Heart right ventricle (tissue), 16 donors: ENCODE data around the gene SORL1-AS1.

Experiments used
- ATAC-seq, 8 donors: fragments of 200-7000 bp; cut with Tn5 transposase; one replicate each; pipeline ENCODE4 v1.9.1; 2020; ENCODE audit warnings: mild to moderate bottlenecking in 8 of 8, moderate library complexity in 8 of 8, moderate number of reproducible peaks in 1 of 8
- DNase-seq, 2 donors: peaks; one replicate each; pipeline ENCODE4 v3.0.0-alpha.2; 2020
- H3K27ac ChIP-seq, 10 donors: fragments of 200-600 bp; sonication (generic) in 2 of 10; one replicate each; pipeline versions ENCODE4 v1.5.0 to v1.8.0; 2020 to 2022; ENCODE audit warnings: mild to moderate bottlenecking in 3 of 10
- H3K27me3 ChIP-seq, 7 donors: fragments of 200-600 bp; one replicate each; pipeline ENCODE4 v1.8.0; 2021 to 2022; ENCODE audit warnings: mild to moderate bottlenecking in 2 of 7
- H3K36me3 ChIP-seq, 9 donors: fragments of 200-600 bp; sonication (generic) in 1 of 9; one replicate each; pipeline versions ENCODE4 v1.5.0 to v1.8.0; 2020 to 2022; ENCODE audit warnings: mild to moderate bottlenecking in 2 of 9
- H3K4me1 ChIP-seq, 9 donors: fragments of 200-600 bp; sonication (generic) in 1 of 9; one replicate each; pipeline versions ENCODE4 v1.5.0 to v1.8.0; 2020 to 2022; ENCODE audit warnings: mild to moderate bottlenecking in 4 of 9
- H3K4me3 ChIP-seq, 10 donors: fragments of 200-600 bp; sonication (generic) in 2 of 10; one replicate each; pipeline versions ENCODE4 v1.5.0 to v1.8.0; 2020 to 2022; ENCODE audit warnings: mild to moderate bottlenecking in 7 of 10, moderate library complexity in 2 of 10
- H3K9me3 ChIP-seq, 11 donors: fragments of 200-600 bp in 10 of 11; sonication (generic) in 2 of 11; one replicate each; pipeline versions ENCODE4 v1.5.0 to v1.8.0; 2013 to 2022; ENCODE audit warnings: mild to moderate bottlenecking in 2 of 11, control low read depth in 1 of 11, moderate library complexity in 1 of 11
- WGBS, 2 donors: extraction: QIAGEN DNeasy Blood & Tissue Kit; methylation state at CpG; one replicate each; pipeline ENCODE4 v1.1.7; 2013; ENCODE audit warnings: inconsistent platforms in 1 of 2; 5-methylcytosine and 5-hydroxymethylcytosine counted together
- intact Hi-C, 10 donors: fragments of 100-400 bp; cut with DNase I; formaldehyde crosslinking; loops; one replicate each; pipeline versions ENCODE4 v1.11.1 to v1.14.2; 2022
- TF ChIP-seq, protein P1 (sequence below), 9 donors: fragments of 200-600 bp; sonication (generic) in 2 of 9; IDR thresholded peaks; one replicate each; pipeline versions ENCODE4 v1.5.0 to v1.8.0; 2021 to 2022; ENCODE audit warnings: antibody characterized with exemption in 9 of 9, mild to moderate bottlenecking in 5 of 9, moderate library complexity in 1 of 9
- donor health status: Arrhythmogenic right ventricular cardiomyopathy.
- donor health status: ischemic (EF 13 %, LVEDD 7.1; RV severe dilation, severe dysfunction).
- donor health status: healthy with polysubstance abuse.
- donor health status: DM: no; HTN: yes; CAD: no.
- donor health status: DM: no; HTN: no; CAD: no.
- donor health status: ischemic (EF 25% LVEDD 6.9; RV normal size, moderate dysfunction).
- donor health status: ischemic (EF 25% LVEDD 5.7; RV mildly dilated, moderate dysfunction).
- donor health status: healthy.
- donor health status: DM: yes; HTN: yes; CAD: no.
- donor health status: Ischemic cardiomyopathy.
- donor health status: ischemic (EF 35%, LVEDD 5.7; RV mildly dilated, moderate dysfunction).
- donor health status: nonischemic (EF 11% LVEDD 7.7; RV severe dilation, severe dysfunction).
- donor health status: DM: yes; HTN: yes; CAD: no.
- donor health status: PGD.
- donor health status: ischemic (EF 29% LVEDD 5.4; RV normal size, mild dysfunction).
- donor health status: nonischemic (EF 23%, LVEDD 6.1; RV moderate dilation, normal function).

SORL1-AS1 gene

DNA sequence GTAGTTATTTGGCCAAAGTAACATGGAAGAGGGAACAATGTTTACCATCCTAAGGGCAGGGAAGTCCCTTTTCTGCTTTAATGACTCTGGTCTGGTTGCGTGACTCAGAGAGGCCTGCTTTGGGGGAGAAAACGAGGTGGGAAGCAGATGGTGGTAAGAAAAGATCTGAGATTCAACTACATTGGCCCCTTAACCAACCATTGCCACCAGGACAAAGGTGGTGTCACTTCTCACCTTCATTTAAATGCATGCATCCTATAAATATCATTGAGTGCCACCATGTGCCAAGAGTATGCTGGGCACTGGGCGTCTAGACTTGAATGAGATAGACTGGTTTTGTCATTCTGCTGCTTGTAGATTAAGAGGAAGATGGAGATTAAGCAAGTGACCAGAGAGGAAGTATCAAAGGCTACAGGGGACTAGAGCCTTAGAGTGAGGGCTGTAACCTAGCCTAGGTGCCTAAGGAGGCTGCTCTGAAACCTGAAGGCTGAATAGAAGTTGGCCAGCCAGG is 4.3 kb downstream of the SORL1-AS1 start:
- Histone ChIP-seq H3K9me3 (no peaks in the 10 kb centered on the region), H3K27ac (peak overlapping the region in 2 of 10 donors; percentile 40 to 90), H3K4me3 (no peak overlapping the region), H3K4me1 (peaks cover 0 to 64% (median 5%) of the 10 kb centered on the region in 9 donors), H3K27me3 (peaks cover 0 to 26% (median 14%) of the 10 kb centered on the region in 7 donors), H3K36me3 (no peaks in the 10 kb centered on the region)
- TF ChIP-seq, protein P1, sequence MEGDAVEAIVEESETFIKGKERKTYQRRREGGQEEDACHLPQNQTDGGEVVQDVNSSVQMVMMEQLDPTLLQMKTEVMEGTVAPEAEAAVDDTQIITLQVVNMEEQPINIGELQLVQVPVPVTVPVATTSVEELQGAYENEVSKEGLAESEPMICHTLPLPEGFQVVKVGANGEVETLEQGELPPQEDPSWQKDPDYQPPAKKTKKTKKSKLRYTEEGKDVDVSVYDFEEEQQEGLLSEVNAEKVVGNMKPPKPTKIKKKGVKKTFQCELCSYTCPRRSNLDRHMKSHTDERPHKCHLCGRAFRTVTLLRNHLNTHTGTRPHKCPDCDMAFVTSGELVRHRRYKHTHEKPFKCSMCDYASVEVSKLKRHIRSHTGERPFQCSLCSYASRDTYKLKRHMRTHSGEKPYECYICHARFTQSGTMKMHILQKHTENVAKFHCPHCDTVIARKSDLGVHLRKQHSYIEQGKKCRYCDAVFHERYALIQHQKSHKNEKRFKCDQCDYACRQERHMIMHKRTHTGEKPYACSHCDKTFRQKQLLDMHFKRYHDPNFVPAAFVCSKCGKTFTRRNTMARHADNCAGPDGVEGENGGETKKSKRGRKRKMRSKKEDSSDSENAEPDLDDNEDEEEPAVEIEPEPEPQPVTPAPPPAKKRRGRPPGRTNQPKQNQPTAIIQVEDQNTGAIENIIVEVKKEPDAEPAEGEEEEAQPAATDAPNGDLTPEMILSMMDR (IDR thresholded peaks at IDR 0.05), result no peak
- ATAC-seq, result no peak
- WGBS, 2 donors, result 78 to 83% methylated on average over 3 of the region's 3 CpGs
- DNase-seq, result no peak
- intact Hi-C loops, result loop anchor here in 3 of 10 donors (5.0 to 10.0 kb wide), 2 partner anchors 124 to 126 kb away; no protein-coding TSS in a partner anchor

- WGBS, 2 donors, result 92 to 93% methylated on average over 4 of the region's 4 CpGs
- Histone ChIP-seq H3K4me3 (no peak overlapping the region), H3K27ac (peak overlapping the region in 1 of 10 donors; percentile 90), H3K4me1 (peaks cover 0 to 63% (median 5%) of the 10 kb centered on the region in 9 donors), H3K27me3 (peaks cover 0 to 22% (median 14%) of the 10 kb centered on the region in 7 donors), H3K9me3 (no peaks in the 10 kb centered on the region), H3K36me3 (no peaks in the 10 kb centered on the region)
- TF ChIP-seq, protein P1 (IDR thresholded peaks at IDR 0.05), result no peak
- no peak for DNase-seq
- ATAC-seq, result no peak
- intact Hi-C loops, result loop anchor here in 3 of 10 donors (5.0 to 10.0 kb wide), 2 partner anchors 123 to 126 kb away; no protein-coding TSS in a partner anchor
These were observed 4.8 kb downstream of the SORL1-AS1 start for GRCh38 chr11:121448011-121448410.

GRCh38 chr11:121446752-121447156 is 6.0 kb downstream of the SORL1-AS1 start:
- Histone ChIP-seq H3K36me3 (no peaks in the 10 kb centered on the region), H3K27ac (peak overlapping the region in 1 of 10 donors; percentile 90), H3K4me3 (no peak overlapping the region), H3K4me1 (peaks cover 0 to 53% (median 0%) of the 10 kb centered on the region in 9 donors), H3K9me3 (no peaks in the 10 kb centered on the region), H3K27me3 (peaks cover 0 to 14% (median 8%) of the 10 kb centered on the region in 7 donors)
- no peak for DNase-seq
- 42 to 49% methylated on average over 4 of the region's 4 CpGs for WGBS, 2 donors
- intact Hi-C loops, result loop anchor here in 3 of 10 donors (5.0 to 10.0 kb wide), 2 partner anchors 122 to 124 kb away; no protein-coding TSS in a partner anchor
- ATAC-seq, result no peak
- TF ChIP-seq, protein P1 (IDR thresholded peaks at IDR 0.05), result peak in 2 of 9 donors; percentile 7 to 11

DNA sequence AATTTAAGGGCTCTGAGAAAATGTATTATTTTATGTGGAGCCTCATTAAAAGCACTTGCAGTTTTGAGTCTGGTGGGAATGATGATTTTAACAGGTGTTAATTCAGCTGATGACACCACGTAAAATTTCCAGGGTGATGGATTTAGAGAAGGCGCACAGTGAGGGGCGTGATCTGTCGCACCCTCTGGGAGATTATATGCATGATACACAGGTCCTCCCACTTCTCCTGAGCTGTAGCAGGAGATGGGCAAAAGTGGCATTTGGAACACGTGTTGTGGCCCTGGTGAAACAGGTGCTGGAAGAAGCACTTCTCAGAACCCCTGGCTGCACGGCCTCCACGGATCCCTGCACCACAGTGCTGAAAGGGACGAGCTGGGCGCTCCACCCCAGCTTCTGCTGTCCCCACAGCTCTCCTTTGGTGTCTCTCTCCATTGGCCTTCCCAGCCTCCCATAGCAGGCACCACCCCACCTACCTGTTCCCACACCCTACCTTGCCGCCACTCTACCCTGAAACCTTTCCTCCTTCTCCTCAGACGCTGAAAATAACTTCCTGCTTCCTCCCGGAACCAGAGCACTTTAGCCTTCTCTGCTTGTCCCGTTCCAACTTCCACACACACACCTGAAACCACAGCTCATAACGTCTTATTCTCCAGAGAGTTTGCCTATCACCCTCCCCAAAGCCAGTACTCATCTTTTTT is 7.5 kb downstream of the SORL1-AS1 start:
- TF ChIP-seq, protein P1 (IDR thresholded peaks at IDR 0.05), result no peak
- no peak for ATAC-seq
- no peak for DNase-seq
- Histone ChIP-seq H3K4me3 (no peak overlapping the region), H3K36me3 (no peaks in the 10 kb centered on the region), H3K27me3 (no peaks in the 10 kb centered on the region), H3K27ac (peak overlapping the region in 1 of 10 donors; percentile 21), H3K4me1 (peaks cover 0 to 38% (median 0%) of the 10 kb centered on the region in 9 donors), H3K9me3 (no peaks in the 10 kb centered on the region)
- intact Hi-C loops, result loop anchor here in 3 of 10 donors (5.0 to 10.0 kb wide), 2 partner anchors 120 to 123 kb away; no protein-coding TSS in a partner anchor
- 80 to 82% methylated on average over 14 of the region's 14 CpGs for WGBS, 2 donors
